ENCODE results near the gene LPP. TPM values are rescaled to one million over a fixed set of nuclear protein-coding genes. Genes with fewer than 3 reads are reported as not detected.
A peak's percentile ranks its signal among the peaks of the same experiment; 100 is the strongest.

The LPP gene
- total RNA-seq, 1 donor from 2014 or later = 96.7 TPM

DNA sequence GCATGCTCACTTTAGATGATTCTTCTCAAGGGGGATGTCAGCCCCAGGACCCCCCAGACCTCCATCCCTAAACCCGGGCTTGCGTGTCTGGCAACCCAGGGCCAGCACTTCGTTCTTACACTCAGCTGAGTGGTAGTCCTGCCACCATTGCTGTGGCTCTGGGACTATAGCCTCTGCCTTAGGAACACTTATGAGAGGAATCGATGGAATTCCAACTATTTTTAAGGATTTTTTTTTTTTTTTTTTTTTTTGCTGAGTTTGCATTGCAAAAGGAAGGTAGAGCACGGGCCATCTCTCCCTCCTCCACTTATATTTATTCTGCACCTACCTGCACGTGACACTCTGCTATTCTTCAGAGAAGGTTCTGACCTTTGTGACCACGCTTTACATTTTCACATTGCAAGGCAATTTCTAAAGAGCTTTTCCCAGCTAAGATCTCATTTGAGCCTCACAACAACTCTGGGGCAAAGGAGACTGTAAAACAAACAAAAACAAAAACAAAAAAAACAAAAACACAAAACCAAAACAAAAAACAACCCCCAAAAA, 113.9 kb downstream of the LPP start:
- peak overlapping the region; percentile 64 for H3K27ac Mint-ChIP-seq
- TF ChIP-seq CTCF (conservative IDR thresholded peaks at IDR 0.05) = no peak
- peaks cover 45% of the 10 kb centered on the region for H3K4me1 Mint-ChIP-seq (ENCODE audit: unreplicated experiment)
- peaks cover 13% of the 10 kb centered on the region for H3K36me3 Mint-ChIP-seq
- no peak for DNase-seq (ENCODE audit: extremely low spot score, unreplicated experiment)
- H3K27me3 Mint-ChIP-seq = no peaks in the 10 kb centered on the region
- peaks cover 3% of the 10 kb centered on the region for H3K9me3 Mint-ChIP-seq
- H3K4me3 Mint-ChIP-seq = no peak overlapping the region

DNA sequence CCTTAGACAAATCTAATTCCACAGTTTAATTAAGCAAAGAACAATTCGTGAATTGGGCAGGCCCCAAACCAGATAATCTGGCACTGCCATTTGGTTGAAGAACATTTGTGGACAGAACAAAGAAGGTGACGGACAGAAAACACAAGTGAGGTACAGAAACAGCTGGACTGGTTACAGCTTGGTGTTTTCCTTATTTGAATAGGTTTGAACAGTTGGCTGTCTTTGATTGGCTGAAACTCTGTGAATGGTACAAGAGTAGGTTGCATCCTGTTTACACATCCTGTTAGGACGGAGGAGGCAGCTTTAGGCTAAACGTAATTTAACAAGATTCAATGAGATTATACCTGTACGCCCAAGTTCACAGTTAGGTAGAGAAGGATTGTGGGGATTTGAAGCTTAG, 114.4 kb downstream of the LPP start:
- TF ChIP-seq CTCF (conservative IDR thresholded peaks at IDR 0.05) = no peak
- Mint-ChIP-seq H3K36me3 (peaks cover 15% of the 10 kb centered on the region), H3K27me3 (no peaks in the 10 kb centered on the region), H3K27ac (peak overlapping the region; percentile 29), H3K4me1 (ENCODE audit: unreplicated experiment) (peaks cover 42% of the 10 kb centered on the region), H3K9me3 (peaks cover 5% of the 10 kb centered on the region), H3K4me3 (no peak overlapping the region)
- no peak for DNase-seq (ENCODE audit: extremely low spot score, unreplicated experiment)

GRCh38 chr3:188269040-188269439, 115.1 kb downstream of the LPP start:
- no peak for TF ChIP-seq CTCF (conservative IDR thresholded peaks at IDR 0.05)
- peaks cover 5% of the 10 kb centered on the region for H3K9me3 Mint-ChIP-seq
- H3K27me3 Mint-ChIP-seq = no peaks in the 10 kb centered on the region
- peaks cover 42% of the 10 kb centered on the region for H3K4me1 Mint-ChIP-seq (ENCODE audit: unreplicated experiment)
- peak overlapping the region; percentile 97 for H3K27ac Mint-ChIP-seq
- H3K4me3 Mint-ChIP-seq = peak overlapping the region; percentile 27
- no peak for DNase-seq (ENCODE audit: extremely low spot score, unreplicated experiment)
- H3K36me3 Mint-ChIP-seq = peaks cover 15% of the 10 kb centered on the region

- Mint-ChIP-seq H3K36me3 (peaks cover 15% of the 10 kb centered on the region), H3K4me3 (peak overlapping the region; percentile 46), H3K9me3 (peaks cover 5% of the 10 kb centered on the region), H3K27me3 (no peaks in the 10 kb centered on the region), H3K27ac (peak overlapping the region; percentile 97), H3K4me1 (ENCODE audit: unreplicated experiment) (peaks cover 46% of the 10 kb centered on the region)
- TF ChIP-seq CTCF (conservative IDR thresholded peaks at IDR 0.05) = no peak
- DNase-seq (ENCODE audit: extremely low spot score, unreplicated experiment) = no peak
Measured at GRCh38 chr3:188270423-188270972, 116.5 kb downstream of the LPP start.

GRCh38 chr3:188271226-188271914, 117.4 kb downstream of the LPP start:
- peaks cover 21% of the 10 kb centered on the region for H3K36me3 Mint-ChIP-seq
- no peak for TF ChIP-seq CTCF (conservative IDR thresholded peaks at IDR 0.05)
- peak overlapping the region; percentile 97 for H3K27ac Mint-ChIP-seq
- no peaks in the 10 kb centered on the region for H3K27me3 Mint-ChIP-seq
- no peak for DNase-seq (ENCODE audit: extremely low spot score, unreplicated experiment)
- H3K4me1 Mint-ChIP-seq (ENCODE audit: unreplicated experiment) = peaks cover 52% of the 10 kb centered on the region
- peaks cover 5% of the 10 kb centered on the region for H3K9me3 Mint-ChIP-seq
- H3K4me3 Mint-ChIP-seq = no peak overlapping the region

All from type B pancreatic cell (in vitro differentiated cells).